ENCODE data around the gene RHPN2.

RHPN2 gene

GRCh38 chr19:33064792-33065550, at the start of gene RHPN2:
Gene RHPN2 (minus strand): TSS chr19:33064888. CDS start chr19:33064852, 36 bp downstream.
- DNase-seq: peak; percentile 75

DNA sequence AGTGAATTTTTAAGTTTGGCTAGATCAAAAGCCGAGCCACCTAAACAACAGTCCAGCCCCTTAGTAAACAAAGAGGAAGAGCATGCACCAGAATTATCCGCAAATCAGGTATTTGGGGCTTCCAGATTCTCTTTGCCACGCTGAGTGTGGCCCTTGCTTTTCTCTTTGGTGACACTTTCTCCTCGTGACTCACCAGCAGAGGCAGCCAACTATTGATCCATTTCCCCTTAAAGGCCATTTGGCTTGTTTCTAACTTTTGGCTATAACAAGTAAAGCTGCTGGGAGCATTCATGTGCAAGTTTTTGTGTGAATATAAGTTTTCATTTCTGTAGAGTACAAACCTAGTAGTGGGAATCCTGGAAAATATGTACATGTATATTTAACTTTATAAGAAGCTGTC, 49.6 kb upstream of the RHPN2 start:
- no peak for DNase-seq

- no peak for DNase-seq
Observed at GRCh38 chr19:33111587-33111986, 46.9 kb upstream of the RHPN2 start.

DNA sequence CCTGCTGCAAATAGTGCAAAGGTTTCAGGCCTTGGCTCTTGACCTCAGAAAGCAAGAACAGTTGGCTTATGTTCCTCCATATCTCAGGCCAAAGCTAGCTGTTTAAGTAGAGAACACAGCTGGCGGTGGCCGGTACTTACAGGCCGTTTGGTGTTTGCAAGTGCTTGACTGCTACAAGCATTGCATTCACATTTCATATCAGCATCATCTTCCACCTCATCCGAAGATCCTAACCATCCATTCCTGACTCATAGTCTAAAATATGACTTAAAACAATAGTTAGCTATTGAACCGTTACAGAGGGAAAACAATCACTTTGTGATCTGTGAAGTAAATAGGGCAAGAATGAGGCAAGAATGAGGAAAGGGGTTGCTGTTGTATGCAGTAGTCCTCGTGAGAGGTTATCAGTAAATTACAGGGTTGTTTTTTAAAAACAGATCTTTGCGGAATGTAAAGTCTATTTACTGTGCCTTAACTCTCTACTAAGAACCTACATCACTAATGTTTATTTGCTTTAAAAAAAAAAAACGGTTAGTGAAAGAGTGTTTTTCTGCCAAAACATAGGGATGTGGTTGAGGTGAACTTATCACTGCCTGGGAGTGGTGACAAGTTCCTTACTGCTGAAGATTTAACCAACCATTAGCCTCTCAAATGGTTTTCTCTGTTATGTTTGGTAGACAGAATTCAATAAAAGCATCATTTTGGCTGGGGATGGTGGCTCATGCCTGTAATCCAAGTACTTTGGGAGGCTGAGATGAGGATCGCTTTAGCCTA, 45.6 kb upstream of the RHPN2 start:
- no peak for DNase-seq

GRCh38 chr19:33108161-33108560, 43.5 kb upstream of the RHPN2 start:
- no peak for DNase-seq

GRCh38 chr19:33102893-33103292, 38.2 kb upstream of the RHPN2 start:
- no peak for DNase-seq

GRCh38 chr19:33100894-33101644, 36.4 kb upstream of the RHPN2 start:
- DNase-seq: no peak

- DNase-seq: no peak
Observed at GRCh38 chr19:33098055-33098534, 33.4 kb upstream of the RHPN2 start.

DNA sequence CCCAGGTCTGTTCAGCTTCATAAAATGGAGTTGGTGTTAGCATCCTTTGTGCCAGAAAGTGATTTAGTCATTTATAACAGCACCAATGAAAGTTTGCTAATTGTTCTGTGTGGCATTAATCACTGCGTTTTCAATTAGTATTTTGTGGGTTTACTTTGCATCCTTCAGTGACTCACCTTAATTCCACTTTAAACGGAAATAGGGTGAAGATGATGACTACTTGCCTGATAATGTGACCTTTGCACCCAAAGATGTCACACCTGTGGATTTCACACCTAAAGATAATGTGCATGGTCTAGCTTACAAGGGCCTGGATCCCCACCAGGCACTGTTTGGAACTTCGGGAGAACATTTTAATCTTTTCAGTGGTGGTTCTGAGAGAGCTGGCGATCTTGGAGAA, 31.3 kb upstream of the RHPN2 start:
- DNase-seq: no peak

GRCh38 chr19:33094436-33095067, 29.9 kb upstream of the RHPN2 start:
- no peak for DNase-seq

DNA sequence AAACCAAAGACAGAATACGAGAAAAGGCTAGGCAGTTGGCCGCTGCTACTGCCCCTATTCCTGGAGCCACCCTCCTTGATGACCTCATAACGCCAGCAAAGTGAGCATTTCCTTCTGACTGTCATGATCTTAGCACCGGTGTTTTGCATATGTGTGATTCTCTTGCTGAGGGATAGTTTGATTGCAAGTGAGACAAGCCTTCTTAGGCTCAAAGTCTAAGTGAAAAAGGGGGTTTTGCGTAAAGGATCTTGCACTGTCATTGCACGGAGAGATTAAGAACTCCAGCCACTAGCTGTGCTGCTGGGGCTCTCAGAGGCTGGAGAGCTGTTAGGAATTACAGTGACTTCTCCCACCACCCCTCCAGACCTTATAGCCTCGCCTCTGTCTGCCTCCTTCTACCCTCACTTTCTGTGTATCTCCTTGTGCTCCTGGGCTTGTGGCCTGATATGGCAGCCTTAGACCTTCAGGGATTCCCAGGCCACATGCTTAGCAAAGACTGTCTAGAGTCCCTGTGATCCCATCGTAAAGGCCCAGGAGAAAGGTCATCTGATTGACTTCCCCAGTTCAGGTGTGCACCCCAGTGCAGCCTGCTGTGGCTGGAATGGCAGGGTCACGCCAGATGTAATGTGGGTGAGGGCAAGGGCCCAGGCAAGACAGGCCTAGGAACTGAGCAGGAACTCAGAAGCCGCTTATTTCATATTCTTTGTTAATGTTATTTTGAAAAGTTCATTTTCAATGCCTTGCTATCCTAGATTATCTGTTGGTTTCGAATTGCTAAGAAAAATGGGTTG, 28.9 kb upstream of the RHPN2 start:
- no peak for DNase-seq

- no peak for DNase-seq
Observed at GRCh38 chr19:33090179-33090578, 25.5 kb upstream of the RHPN2 start.

GRCh38 chr19:33089010-33089409, 24.3 kb upstream of the RHPN2 start:
- no peak for DNase-seq

DNA sequence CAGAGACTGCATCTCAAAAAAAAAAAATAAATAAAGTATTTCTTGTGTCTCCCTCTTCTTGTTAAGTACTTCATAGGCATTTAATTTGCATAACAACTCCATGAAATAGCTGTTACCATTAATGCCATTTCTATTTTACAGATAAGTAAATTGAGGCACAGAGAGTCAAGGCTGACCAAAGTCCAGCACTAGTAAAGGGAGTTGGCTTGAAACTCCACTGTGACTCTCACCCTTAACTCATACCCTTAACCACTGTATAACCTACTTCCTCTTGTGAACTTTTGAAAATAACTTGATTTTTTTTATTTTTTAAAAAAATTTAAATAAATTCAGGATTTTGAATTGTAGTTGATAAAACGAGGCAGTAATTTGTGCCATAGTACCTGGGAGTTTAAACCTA, 22.3 kb upstream of the RHPN2 start:
- no peak for DNase-seq

- DNase-seq: no peak
Observed at GRCh38 chr19:33085570-33086128, 21.0 kb upstream of the RHPN2 start.

DNA sequence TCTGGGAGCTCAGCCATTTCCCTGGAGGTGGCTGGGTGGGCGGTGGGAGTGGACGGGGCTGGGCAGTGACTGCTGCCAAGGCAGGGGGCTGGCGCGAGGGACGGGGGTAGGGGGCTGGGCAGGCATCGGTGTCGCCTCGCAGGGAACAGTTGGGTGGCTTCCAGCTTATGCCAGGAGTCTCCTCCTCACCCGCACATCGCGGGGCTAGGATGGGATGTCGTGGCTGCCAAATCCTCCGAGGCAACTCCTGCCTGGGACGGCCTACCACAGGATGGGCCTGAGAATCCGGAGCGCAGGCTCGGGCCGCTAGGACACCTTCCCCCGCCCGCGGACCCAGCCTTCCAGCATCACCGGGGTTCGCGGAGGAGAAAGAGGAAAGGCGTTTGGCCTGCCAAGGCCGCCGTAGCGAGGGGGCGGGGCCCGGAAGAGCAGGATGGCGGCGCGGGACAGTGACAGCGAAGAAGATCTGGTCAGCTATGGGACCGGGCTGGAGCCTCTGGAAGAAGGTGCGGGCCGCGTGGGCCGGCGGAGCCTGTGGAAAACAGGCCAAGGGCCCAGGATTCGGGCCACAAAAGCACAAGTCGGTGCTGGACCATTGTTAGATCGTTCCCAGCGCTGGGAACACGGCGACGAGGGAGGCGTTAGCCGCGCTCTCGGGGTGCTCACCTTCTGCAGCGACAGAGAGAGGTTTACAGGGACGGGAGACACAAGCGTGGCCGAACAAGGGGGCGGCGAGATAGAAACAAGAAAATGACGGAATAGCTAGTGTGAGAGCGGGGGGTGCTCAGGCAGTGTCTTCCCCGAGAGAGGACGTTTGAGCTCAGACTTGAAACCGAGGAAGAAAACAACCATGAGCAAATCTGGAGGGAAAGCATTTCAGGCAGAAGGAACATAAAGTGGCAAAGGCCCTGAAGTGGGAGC, 16.3 kb upstream of the RHPN2 start, which contains the start of gene GPATCH1:
Gene GPATCH1, plus strand, starts transcription at position 421 of the 921 bp plus-strand sequence. Its CDS starts 13 bp downstream, at position 434.
- peak; percentile 81 for DNase-seq

DNA sequence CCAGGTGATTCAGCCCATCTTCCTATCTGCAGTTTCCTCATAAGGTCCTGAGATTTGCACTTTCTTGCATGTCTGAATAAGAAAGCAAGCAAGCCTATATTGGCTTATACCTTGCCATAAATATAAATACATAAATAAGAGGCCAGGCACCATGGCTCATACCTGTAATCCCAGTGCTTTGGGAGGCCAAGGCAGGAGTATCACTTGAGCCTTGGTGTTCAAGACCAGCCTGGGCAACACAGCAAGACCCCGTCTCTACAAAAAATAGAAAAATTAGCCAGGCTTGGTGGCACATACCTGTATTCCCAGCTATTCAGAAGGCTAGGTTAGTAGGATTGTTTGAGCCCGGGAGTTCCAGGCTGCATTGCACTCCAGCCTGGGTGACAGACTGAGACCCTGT, 10.8 kb upstream of the RHPN2 start:
- DNase-seq: no peak

DNA sequence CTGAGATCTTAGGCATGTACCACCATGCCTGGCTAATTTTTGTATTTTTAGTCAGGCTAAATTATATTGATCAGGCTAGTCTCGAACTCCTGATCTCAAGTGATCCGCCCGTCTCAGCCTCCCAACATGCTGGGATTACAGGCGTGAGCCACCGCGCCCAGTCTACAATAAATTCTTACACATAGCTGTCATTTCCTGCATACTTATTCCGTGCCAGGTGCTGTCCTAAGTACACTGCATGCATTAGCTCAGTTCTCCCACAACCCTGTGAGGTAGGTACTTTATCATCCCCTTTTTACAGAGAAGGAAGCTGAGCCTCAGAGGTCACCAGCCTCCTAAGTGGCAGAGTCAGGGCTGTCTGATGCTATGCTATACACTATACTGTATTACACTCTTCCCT, 7.2 kb upstream of the RHPN2 start:
- DNase-seq: no peak

- DNase-seq: no peak
Observed at GRCh38 chr19:33067121-33067520, 2.4 kb upstream of the RHPN2 start.

DNA sequence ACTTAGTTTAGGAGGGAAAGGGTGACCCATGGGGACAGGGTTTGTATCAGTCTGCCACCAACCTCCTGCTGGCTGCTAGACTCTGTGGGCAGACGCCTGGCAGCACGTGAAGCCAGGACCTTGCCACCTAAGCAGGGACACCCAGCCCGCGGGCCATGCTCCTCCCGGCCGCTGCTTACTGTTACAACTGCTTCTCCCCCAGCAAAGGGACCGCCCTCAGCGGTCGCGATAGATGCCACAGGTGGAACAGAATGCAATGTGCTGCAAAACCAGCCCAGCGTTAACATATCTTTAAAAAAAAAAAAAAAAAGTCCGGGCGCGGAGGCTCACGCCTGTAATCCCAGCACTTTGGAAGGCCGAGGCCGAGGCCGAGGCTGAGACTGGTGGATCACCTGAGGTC, 1.9 kb upstream of the RHPN2 start:
- DNase-seq: no peak

- DNase-seq: no peak
Observed at GRCh38 chr19:33064458-33064791, 263 bp downstream of the RHPN2 start.

All from HCEC 1CT (cell line).